GM12878 (cell line): Measurements from ENCODE around the gene KIAA1217. TPM values are rescaled to one million over a fixed set of nuclear protein-coding genes. Genes with fewer than 3 reads are reported as not detected.
A peak's percentile ranks its signal among the peaks of the same experiment; 100 is the strongest.

Experiments
- ATF7 ChIP-seq: fragments of 450-650 bp; IDR thresholded peaks from 2 replicates; pipeline ENCODE4 v1.6.1; 2016; ENCODE audit warnings: low read depth, mild to moderate bottlenecking
- EED ChIP-seq: sonication (generic); IDR thresholded peaks from 2 replicates; pipeline ENCODE4 v1.6.1; 2016; ENCODE audit warnings: antibody characterized with exemption, low read depth
- HDAC6 ChIP-seq: fragments of 200-600 bp; sonication (generic); IDR thresholded peaks from one replicate; pipeline ENCODE4 v1.8.0; 2017; ENCODE audit warnings: antibody characterized with exemption; ENCODE audit not compliant: unreplicated experiment
- IKZF2 ChIP-seq, 2 experiments: fragments of 450-650 bp; IDR thresholded peaks; 2 replicates each; pipeline ENCODE4 v1.6.1; 2017; ENCODE audit warnings: mild to moderate bottlenecking in 2 of 2, moderate library complexity in 2 of 2
- NBN ChIP-seq: fragments of 450-650 bp; IDR thresholded peaks from 2 replicates; pipeline ENCODE4 v1.6.1; 2016
- PAX5 ChIP-seq: IDR thresholded peaks from 2 replicates; pipeline ENCODE4 v1.6.1; 2011; ENCODE audit warnings: low read depth, low read length, borderline replicate concordance
- ZBTB40 ChIP-seq: fragments of 450-650 bp; IDR thresholded peaks from 2 replicates; pipeline ENCODE4 v1.6.1; 2016; ENCODE audit warnings: mild to moderate bottlenecking, moderate library complexity, borderline replicate concordance
- ZNF622 ChIP-seq: fragments of 450-650 bp; IDR thresholded peaks from 2 replicates; pipeline ENCODE4 v1.6.1; 2017; ENCODE audit warnings: mild to moderate bottlenecking, inconsistent platforms
- polyA plus RNA-seq, 11 experiments: library from polyadenylated mRNA; depleted of rRNA in 4 of 11; unstranded in 6 of 11; stranded (reverse) in 5 of 11; fragments of >200 nt; fragmentation: Nextera tagmentation in 4 of 11; fragmentation: Illumina TruSeq in 1 of 11; extraction: Ambion mirVana in 4 of 11; extraction: Trizol in 1 of 11; gene quantifications; 1 replicate in 1 of 11; 2 replicates in 10 of 11; pipeline versions ENCODE4 v1.2.1 to v1.2.3, GENCODE V29; 2011 to 2016; ENCODE audit warnings: inconsistent platforms in 2 of 11, missing spikeins in 2 of 11, low read depth in 1 of 11
- total RNA-seq, 4 experiments: library from RNA; depleted of rRNA in 3 of 4; stranded (reverse); fragments of >200 nt in 3 of 4; fragmentation: Illumina TruSeq in 1 of 4; extraction: Trizol in 1 of 4; gene quantifications; 2 replicates each; pipeline versions ENCODE4 v1.2.1 to v1.2.3, GENCODE V29; 2013 to 2021

Gene KIAA1217
- total and polyA plus RNA-seq, 10 of the 15 experiments (the other 5 are each of a cell fraction or from before 2014, with no cell fraction given): 0.57 to 3.8 (median 2.1) TPM

GRCh38 chr10:24465891-24466818 lies 257.2 kb downstream of the KIAA1217 start (continued):
- TF ChIP-seq ZBTB40: no peak
- TF ChIP-seq ZNF622: no peak
- TF ChIP-seq ATF7: peak; percentile 68; the same call in 1 of the 2 replicates
- TF ChIP-seq PAX5: no peak; the same call in 1 of the 2 replicates
- TF ChIP-seq HDAC6: no peak
- TF ChIP-seq NBN: peak; percentile 31; the same call in 1 of the 2 replicates
- peak; percentile 81 to 88 for TF ChIP-seq IKZF2 (IDR thresholded peaks at IDR 0.05)
- 0 out of 2 replicates have a peak, but pooled peaks have one; percentile 19 for TF ChIP-seq EED
